Testis (tissue), 2 donors: ENCODE measurements around the gene STARD13.

Source experiments
- POLR2A ChIP-seq: fragments of 450-650 bp; IDR thresholded peaks from one replicate; pipeline ENCODE4 v1.6.1; 2017; ENCODE audit warnings: antibody characterized with exemption, mild to moderate bottlenecking, moderate library complexity
- TF ChIP-seq, protein P1 (sequence below), 3 experiments: fragments of 450-650 bp in 2 of 3; fragments of 200-600 bp in 1 of 3; sonication (generic) in 1 of 3; IDR thresholded peaks; one replicate each; pipeline ENCODE4 v1.5.1; 2016 to 2019; ENCODE audit warnings: antibody characterized with exemption in 3 of 3, mild to moderate bottlenecking in 2 of 3, moderate library complexity in 1 of 3

GRCh38 chr13:33109271-33109697 is 176.3 kb downstream of the STARD13 start:
- TF ChIP-seq POLR2A, result no peak
- TF ChIP-seq, protein P1, sequence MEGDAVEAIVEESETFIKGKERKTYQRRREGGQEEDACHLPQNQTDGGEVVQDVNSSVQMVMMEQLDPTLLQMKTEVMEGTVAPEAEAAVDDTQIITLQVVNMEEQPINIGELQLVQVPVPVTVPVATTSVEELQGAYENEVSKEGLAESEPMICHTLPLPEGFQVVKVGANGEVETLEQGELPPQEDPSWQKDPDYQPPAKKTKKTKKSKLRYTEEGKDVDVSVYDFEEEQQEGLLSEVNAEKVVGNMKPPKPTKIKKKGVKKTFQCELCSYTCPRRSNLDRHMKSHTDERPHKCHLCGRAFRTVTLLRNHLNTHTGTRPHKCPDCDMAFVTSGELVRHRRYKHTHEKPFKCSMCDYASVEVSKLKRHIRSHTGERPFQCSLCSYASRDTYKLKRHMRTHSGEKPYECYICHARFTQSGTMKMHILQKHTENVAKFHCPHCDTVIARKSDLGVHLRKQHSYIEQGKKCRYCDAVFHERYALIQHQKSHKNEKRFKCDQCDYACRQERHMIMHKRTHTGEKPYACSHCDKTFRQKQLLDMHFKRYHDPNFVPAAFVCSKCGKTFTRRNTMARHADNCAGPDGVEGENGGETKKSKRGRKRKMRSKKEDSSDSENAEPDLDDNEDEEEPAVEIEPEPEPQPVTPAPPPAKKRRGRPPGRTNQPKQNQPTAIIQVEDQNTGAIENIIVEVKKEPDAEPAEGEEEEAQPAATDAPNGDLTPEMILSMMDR (IDR thresholded peaks at IDR 0.05), result no peak
